CD1c-positive myeloid dendritic cell (primary cell): ENCODE data around the gene FMN2.

Source experiments
- DNase-seq: peaks from one replicate; pipeline ENCODE4 v3.0.0-alpha.2; 2016; ENCODE audit errors: extremely low spot score

The FMN2 gene

DNA sequence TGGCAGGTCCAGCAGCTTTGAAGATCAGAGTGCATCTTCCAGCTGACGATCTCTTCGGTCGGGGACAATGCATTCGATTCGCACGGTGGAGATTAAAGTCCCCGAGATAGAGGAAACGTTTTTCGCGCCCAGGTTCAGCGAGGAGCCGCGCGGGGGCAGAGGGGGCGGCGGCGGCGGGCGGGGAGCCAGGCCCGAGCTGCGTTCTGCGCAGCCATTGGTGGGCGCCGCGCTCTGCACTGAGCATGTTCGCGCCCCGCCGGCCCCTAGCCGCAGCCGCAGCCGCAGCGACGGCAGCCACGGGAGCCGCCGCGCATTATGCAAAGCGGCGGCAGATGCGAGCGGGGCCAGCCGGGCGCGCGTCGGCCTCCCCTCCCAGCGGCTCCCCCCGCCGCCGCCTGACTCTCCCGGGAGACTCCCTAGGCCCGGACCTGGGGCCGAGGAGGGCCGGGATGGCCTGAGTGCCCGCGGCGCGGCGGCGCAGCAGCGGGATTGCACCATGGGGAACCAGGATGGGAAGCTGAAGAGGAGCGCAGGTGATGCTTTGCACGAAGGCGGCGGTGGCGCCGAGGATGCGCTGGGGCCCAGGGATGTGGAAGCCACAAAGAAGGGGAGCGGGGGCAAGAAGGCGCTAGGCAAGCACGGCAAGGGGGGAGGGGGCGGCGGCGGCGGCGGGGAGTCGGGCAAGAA, at the start of gene FMN2:
FMN2 (plus strand) TSS at position 270 of the 687 bp plus-strand sequence; CDS start at position 497, 227 bp downstream.
- DNase-seq = no peak

DNA sequence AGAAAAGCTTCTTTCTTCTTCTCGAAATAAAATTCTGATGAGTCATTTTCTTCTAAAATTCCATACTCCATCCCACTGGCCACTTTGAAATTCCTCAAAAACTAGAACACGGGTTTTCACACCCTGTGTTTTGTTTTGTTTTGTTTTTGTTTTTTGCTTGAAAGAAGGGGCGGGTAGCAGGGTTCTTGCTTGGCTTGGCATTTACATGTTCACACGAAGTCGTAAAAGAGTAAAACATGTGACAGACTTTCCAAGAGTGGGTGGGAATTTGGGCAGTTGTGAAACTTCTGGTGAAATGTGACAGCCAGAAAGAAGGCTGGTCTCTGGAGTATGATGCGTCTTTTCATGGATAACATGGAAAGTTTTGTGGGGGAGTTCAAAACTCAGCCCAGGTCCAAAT, 47.1 kb upstream of the FMN2 start:
- no peak for DNase-seq

DNA sequence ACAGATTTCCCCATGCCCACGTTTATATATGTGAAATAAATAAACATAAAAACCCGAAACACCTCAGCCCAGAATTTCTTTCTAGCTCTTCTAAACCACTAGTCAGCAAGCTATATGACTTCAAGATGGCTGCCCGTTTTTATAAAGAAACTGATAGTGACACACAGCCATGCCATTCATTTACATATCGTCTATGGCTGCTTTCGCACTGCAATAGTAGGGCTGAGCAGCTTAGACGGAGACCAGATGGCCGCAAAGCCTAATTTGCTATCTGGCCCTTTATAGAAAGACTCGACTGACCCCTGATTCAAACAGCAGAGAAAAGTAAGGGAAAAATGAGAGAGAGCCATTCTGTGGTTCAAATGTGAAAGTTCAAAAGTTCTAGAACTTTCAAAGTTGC, 45.7 kb upstream of the FMN2 start:
- no peak for DNase-seq

DNA sequence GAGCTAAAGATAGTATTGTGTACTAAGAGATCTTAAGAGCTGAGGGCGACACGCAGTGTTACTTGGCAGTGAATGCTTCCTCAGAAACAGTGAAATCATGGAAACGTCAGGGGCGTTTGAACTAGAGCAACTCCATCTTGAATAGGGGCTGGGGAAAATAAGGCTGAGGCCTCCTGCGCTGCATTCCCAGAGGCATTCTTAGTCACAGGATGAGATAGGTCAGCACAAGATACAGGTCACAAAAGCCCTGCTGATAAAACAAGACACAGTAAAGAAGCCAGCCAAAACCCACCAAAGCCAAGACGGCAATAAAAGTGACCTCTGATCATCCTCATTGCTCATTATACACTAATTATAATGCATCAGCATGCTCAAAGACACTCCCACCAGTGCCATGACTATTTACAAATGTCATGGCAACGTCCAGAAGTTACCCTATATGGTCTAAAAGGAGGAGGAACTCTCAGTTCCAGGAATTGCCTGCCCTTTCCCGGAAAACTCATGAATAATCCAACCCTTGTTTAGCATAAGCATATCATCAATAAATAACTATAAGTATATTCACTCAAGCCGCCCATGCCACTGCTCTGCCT, 37.5 kb upstream of the FMN2 start:
- no peak for DNase-seq

DNA sequence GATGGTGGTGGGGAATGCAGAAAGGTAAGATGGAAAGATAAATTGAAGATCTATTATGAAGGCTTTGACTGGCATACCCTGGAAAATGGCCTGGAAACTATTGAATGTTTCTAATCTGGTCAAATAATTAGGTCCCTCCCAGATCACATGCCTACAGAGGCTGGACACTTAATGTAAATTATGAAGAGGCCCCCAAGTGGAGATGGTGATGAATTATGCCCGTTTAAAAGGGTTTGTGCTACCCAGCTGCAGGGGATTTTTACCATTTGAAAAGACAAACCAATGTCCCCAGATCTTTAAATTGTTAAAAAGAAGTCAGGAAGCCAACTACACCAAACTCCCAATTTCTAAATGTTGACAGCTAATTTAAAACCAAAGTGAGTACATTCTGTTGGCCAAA, 35.7 kb upstream of the FMN2 start:
- no peak for DNase-seq

DNA sequence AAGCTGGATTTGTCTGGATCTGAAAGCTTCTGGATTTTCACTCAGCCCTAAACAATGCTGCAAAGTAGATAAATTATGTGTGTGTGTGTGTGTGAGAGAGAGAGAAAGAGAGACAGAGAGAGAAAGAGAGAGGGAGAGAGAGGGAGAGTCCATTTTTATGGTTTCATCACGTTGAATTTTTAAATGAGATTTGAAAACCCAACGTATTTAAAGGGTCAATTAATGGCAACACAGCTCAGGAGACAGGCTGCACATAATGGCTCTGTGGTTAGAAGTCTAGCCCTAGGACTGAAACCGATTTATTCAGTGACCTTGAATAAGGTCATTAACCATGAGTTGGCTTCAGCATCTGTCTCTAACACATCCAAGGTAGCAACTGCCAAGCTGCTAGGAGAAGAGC, 35.3 kb upstream of the FMN2 start:
- DNase-seq = no peak

DNA sequence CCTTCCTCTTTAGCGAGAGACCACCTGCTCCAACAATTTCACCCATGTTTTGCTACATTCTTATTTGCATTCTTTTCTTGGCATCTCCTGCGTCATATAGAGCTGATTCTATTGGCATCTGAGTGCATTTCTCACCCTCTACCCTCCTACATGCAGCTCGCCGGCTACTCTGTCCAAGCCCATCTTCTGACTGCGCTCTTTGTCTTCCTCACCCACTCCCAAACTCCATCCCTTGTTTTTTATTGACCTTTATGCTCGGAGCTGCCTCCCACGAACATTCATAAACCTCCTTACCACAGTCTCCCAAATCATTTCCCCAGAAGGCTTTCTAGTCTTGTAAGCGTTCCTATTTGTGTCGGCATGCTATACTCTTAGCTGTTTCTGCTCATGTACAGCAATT, 33.6 kb upstream of the FMN2 start:
- no peak for DNase-seq

DNA sequence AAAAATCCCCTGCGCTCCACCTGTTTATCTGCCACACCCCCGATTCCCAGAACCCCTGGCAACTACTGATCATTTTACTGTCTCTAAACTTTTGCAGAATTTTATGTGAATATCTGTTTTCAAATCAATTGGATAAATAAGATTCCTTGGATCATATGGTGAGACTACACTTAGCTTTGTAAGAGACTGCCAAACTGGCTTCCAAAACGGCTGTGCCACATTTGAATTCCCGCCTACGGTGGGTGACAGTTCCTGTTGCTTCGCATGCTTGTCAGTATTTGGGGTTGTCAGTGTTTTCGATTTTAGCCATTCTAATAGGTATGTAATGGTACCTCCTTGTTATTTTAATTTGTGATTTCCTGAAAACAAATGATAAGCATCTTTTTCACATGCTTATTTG, 22.7 kb upstream of the FMN2 start:
- no peak for DNase-seq

DNA sequence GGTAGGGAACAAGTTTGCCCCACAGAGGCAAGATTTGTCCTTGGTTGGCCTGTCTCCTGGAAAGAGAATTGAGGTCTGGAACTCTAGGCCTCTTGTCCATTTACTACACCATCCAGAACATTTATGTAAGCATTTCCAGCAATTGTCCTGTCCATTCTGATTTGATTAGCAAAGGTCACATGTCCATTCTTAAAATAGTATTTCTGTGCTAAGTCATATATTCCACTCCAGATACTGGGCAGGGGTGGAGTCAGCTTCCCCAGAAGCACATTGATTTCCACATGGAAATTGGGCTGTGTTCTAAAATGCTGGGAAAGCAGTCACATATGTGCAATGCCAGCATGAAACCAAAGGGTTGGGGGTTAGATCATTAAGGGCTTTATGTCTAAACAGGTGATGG, 21.5 kb upstream of the FMN2 start:
- DNase-seq = no peak

DNA sequence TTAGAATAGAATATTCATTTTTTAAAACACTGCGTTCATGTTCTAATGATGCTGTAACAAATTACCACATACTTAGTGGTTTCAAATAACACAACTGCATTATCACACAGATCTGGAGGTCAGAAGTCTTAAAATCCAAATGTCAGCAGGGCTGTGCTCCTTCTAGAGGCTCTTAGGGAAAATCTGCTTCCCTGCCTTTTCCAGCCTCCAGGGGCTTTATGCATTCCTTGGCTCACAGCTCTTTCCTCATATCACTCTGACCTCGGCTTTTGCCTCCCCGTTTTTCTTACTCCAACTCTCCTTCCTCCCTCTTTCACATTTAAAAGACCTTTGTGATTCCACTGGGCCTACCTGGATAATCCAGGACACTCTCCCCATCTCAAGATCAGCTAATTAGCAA, 18.6 kb upstream of the FMN2 start:
- no peak for DNase-seq

DNA sequence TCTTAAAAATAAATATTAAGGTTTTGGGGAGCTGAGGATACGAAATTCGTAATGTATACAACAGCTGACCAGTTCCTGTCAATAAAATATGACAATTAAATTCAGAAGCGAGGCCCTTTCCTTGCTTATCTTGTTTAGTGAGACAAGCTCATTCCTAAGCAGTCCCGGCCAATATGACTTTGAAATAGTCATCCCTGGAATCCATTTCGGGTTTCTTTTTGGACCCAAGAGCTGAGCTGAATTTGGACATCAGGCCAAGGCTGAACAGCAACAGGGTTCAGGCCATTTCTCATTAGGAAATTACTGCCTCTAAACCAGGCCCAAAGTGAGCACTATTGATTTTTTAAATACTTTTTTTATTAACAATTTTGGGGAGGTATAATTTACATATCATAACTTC, 17.3 kb upstream of the FMN2 start:
- no peak for DNase-seq

DNA sequence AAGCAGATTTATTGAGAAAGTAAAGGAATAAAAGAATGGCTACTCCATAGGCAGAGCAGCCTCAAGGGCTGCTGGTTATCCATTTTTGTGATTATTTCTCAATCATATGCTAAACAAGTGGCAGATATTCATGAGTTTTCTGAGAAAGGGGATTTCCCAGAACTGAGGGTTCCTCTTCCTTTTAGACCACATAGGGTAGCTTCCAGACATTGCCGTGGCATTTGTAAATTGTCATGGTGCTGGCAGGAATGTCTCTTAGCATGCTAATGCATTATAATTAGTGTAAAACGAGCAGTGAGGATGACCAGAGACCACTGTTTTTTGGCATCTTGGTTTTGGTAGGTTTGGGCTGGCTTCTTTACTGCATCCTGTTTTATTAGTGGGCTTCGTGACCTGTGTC, 16.8 kb upstream of the FMN2 start:
- DNase-seq = no peak

DNA sequence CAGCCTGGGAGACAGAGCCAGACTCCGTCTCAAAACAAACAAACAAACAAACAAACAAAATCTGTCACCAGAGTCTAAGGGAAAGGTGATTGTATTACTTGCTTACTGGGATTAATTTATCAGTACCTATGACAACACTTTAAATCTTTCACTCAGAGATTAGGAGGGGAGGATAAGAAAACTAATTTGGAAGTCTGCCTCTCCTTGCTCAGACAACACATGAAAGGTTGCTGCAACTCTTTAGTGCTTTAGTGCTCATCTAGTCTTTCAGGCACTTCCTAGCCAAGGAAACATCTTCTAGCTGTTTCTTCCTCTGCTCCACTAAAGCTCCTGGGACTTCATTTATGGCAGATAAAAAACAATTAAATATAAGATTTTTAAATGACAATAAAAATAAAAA, 7.3 kb upstream of the FMN2 start:
- DNase-seq = no peak

DNA sequence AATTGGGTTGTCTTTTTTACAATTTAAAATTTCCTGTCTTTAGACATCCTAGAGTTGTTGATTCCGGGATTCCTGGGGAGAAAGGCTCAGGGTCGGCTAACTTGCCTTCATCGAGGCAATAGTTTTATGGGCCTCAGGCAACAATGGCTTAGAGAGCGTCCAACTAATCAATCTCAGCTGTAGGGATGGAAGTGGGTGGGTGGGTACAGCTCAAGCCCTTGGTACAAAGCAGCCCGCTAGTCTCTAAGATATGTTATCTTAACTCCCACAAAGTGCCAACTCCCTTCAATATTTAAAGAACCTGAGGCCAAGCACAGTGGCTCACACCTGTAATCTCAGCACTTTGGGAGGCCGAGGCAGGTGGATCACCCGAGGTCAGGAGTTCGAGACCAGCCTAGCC, 6.9 kb upstream of the FMN2 start:
- no peak for DNase-seq

DNA sequence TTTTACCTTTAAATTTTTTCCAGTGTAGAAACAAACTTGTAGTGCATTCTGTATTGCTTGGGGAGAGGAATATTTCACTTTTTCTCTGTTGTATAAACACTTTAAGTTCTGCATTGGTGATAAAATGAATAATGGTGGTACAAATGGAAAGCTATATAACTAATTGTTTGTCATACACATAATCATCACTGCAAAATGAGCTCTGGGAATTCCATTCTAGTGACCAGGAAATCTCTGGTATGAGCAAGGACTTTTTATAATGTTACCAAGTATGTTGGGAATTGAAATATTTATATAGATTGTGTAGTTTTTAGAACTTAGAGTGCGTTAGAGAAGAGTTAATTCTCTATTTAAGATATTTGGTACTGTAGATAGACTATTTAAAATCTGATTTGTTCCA, 5.0 kb upstream of the FMN2 start:
- no peak for DNase-seq

DNA sequence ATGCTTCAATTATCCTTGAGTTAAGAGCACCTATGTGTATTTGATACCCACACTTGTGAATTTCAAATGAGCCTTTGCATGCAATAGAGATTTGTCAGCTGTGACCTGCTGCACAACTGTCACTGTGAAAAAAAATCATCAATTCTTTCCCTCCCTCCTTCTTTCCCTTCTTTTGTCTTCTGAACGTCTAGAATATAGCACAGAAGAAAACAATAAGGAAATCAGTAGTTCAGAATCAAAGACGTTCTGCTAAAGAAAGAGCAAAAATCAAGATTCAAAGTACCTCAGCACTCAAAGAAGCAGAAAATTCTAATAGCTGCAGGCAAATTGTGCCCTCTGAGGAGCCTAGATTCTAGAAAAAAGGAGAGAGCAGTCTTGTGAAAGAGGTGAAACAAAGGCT, 1.7 kb upstream of the FMN2 start:
- no peak for DNase-seq

DNA sequence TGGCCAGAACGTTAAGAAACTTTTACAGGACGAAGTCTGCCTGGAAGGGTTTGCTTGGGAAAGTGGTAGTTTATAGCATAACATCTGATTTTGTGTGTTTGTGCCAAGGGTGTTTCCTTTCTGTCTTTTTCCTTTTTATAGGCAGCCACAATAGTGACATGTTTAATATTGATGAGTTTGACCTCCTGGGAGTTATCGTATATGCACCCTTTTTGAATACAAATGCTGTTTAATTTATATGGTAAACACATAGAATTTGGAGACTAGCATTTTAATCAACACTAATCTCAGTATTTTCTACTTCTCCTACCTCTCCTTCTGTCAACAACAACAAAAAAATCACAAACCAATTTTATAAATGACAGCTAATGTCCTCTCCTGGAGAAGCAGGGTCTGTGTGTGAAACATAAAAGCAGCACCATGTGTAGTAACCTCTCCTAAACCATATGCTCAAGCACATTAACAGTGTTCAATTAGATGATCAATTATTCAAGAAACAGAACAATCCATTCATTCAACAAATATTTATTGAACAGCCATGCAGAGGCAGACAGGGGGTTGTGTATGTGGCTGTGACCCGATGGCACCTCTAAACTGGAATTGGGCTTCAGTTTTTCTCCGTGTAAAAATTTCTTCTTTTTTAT, 604 bp upstream of the FMN2 start:
- DNase-seq = no peak

DNA sequence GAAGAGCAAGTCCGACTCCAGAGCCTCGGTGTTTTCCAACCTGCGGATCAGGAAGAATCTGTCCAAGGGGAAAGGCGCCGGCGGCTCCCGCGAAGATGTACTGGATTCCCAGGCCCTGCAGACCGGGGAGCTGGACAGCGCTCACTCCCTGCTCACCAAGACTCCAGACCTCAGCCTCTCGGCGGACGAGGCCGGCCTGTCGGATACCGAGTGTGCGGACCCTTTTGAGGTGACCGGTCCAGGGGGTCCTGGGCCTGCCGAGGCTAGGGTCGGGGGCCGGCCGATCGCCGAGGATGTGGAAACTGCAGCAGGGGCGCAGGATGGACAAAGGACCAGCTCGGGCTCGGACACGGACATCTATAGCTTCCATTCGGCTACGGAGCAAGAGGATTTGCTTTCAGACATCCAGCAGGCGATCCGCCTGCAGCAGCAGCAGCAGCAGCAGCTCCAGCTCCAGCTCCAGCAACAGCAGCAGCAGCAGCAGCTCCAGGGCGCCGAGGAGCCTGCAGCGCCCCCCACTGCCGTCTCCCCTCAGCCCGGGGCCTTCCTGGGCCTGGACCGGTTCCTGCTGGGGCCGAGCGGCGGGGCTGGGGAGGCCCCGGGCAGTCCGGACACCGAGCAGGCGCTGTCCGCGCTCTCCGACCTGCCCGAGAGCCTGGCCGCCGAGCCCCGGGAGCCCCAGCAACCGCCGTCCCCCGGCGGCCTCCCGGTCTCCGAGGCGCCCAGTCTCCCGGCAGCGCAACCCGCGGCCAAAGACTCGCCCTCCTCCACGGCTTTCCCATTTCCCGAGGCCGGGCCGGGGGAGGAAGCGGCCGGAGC, 827 bp downstream of the FMN2 start:
- no peak for DNase-seq

DNA sequence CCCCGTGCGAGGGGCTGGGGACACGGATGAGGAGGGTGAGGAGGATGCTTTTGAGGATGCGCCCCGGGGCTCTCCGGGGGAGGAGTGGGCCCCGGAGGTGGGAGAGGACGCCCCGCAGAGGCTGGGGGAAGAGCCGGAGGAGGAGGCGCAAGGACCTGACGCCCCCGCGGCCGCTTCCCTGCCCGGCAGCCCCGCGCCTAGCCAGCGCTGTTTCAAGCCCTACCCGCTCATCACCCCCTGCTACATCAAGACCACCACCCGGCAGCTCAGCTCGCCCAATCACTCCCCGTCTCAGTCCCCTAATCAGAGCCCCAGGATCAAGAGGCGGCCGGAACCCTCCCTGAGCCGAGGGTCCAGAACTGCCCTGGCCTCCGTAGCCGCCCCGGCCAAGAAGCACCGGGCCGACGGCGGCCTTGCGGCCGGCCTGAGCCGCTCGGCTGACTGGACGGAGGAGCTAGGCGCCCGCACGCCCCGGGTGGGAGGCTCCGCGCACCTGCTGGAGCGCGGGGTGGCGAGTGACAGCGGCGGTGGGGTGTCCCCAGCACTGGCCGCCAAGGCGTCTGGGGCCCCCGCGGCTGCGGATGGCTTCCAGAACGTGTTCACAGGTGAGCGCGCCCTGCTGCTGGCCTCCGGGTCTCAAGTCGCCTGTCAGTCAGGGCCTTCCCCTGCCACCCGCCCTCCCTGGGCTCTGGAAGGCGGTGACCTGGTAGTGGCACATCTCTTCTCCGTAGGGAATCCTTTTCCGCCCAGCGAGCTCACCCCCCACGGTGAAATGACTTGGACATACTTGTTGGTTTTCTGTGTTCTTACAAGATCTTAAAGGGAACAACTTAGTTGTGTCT, 1.7 kb downstream of the FMN2 start:
- DNase-seq = no peak

DNA sequence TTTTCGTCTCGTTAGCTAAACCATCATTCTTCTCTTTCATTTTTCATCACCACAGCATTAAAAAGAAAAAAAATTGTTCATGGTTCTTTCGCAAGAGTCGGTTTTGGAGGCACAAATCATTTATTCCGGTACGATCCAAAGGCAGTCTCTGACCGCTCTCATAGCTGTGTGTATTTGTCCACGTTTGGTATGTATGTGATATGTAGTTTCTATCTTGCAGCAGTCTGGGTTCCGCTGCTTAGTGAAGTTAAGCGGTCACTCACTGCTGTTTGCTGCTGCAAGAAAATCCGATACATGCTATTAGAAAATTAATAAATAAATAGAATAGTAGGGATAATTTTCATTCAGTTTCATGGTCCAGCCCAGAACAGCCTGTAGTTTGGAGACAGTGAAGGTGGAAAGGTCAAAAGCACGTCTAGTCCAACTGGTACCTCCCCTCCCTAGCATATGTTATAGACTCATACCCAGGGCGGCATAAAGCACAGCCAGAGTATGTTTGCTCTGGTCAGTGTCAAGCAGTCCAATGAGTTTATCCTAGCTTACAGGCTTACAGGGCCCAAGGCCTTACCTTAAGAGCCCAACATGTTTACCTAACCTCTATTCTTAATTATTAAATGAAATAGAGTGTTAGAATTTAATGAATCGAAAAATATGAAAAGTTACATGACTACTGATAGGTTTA, 2.5 kb downstream of the FMN2 start:
- no peak for DNase-seq

DNA sequence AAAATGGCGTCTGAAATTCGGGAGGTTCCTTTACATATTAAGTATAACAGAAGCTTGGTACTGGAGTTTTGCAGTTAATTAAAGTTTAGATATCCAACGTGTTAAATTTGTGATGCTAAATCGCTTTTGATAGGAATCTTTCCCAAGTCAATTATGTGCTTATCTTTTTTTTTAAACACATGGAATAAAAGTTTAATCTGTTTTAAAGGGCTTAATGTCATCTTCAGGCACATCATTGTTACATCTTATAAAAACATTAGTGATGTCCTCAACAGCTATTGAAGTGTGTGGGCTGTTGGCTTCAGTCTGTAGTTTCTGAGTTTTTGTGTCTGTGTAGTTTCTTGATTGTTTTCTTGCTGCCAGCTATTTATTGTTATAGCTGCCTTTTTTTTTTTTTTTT, 5.3 kb downstream of the FMN2 start:
- DNase-seq = no peak
